ENCODE data around the gene RAPGEF1.

RAPGEF1 gene

DNA sequence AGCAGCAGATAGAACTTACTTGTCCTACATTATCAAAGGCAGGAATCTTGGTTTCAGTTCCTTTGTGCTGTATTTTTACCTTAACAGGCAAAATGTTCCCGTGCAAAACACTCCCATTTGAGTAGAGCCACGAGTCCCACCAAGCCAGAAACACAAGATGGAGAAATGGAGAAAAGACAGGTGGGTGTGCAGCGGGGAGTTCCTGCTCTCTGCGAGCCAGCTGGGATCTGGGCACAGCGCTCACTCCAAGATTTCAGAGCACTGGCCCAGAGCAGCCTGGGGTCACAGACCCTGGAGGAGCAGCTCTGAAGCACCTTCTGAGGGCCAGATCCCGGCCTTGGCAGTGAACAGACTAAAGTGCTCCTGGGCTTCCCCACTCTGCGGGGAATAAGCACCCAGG is 211.7 kb downstream of the RAPGEF1 start:
- no peak for DNase-seq (ENCODE audit: low spot score)
